GM20000 (cell line): ENCODE measurements around the gene ZNF775.

ENCODE experiments used
- DNase-seq: peaks from one replicate; pipeline ENCODE4 v3.0.0; 2012; ENCODE audit warnings: low spot score
- TF ChIP-seq, protein P1 (sequence below): IDR thresholded peaks from 2 replicates; pipeline ENCODE4 v1.5.1; 2012; ENCODE audit warnings: mild to moderate bottlenecking, control low read depth; ENCODE audit errors: extremely low read depth, missing control alignments

The ZNF775 gene

DNA sequence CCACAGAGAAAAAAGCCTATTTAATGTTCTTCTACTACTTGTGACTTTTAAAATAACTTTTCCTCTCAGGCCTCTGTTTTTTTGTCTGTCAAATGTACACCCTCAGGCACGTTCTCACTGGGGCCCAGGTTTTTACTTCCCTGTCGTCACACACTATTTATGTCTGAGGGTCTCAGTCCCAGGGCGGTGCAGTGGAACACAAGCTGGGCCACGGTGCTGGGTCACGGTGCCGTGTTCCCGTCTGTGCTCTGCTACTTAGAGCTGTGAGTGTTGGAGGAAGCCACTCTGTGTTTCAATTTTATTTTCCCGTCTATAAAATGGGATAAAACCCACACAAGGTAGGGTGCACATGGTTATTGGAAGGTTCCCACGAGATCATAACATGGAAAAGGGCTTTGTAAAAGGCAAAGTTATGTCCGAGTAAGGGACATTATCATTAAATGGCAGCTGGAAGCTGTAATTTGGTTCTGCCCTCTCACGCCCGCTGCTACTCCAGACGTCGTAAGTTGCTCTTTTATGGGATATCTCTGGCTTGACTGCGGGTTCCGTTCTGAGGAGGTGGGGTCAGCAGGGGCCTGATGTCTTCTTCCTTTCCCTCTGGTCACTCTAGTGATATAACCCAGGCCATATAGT lies 25.2 kb downstream of the ZNF775 start:
- TF ChIP-seq, protein P1, sequence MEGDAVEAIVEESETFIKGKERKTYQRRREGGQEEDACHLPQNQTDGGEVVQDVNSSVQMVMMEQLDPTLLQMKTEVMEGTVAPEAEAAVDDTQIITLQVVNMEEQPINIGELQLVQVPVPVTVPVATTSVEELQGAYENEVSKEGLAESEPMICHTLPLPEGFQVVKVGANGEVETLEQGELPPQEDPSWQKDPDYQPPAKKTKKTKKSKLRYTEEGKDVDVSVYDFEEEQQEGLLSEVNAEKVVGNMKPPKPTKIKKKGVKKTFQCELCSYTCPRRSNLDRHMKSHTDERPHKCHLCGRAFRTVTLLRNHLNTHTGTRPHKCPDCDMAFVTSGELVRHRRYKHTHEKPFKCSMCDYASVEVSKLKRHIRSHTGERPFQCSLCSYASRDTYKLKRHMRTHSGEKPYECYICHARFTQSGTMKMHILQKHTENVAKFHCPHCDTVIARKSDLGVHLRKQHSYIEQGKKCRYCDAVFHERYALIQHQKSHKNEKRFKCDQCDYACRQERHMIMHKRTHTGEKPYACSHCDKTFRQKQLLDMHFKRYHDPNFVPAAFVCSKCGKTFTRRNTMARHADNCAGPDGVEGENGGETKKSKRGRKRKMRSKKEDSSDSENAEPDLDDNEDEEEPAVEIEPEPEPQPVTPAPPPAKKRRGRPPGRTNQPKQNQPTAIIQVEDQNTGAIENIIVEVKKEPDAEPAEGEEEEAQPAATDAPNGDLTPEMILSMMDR: no peak
- DNase-seq: no peak

DNA sequence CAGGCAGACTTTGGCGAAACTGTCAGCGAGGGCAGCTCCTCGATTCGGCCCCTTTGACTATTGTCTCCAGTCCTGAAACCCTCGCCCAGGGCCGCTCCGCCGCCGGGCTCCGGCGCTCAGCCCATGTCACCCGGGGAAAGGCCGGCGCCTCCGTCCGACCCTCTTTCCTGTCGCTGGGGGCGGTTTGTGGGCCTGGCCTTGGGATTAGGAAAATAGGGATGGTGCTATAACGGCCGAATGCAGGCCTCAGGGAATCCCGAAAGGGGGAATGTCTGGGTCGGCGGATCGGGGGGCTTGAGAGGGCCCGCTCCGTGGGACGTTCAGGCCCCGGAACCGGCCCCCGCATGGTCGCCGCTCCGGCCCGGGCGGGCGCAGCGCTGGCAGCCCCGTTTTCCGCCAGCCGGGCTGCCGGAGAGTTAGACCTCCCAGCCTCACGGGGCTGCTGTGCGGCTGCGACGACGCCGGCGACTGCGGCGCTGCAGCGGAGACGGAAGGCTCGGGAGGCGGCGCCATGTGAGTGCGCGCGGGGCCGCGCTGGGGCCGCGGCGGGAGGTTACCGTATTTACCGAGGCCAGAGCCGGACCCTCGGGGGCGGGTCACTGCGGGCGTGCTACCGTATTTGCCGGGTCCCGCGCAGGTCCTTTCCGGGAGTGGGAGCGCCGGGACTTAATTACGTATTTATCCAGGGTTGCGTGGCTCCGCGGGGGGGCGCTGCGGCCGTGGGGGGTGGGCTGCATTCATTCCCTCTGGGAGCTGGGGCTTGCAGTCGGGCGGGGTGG lies 25.9 kb downstream of the ZNF775 start:
- TF ChIP-seq, protein P1: peak; percentile 15
- DNase-seq: peak; percentile 94

DNA sequence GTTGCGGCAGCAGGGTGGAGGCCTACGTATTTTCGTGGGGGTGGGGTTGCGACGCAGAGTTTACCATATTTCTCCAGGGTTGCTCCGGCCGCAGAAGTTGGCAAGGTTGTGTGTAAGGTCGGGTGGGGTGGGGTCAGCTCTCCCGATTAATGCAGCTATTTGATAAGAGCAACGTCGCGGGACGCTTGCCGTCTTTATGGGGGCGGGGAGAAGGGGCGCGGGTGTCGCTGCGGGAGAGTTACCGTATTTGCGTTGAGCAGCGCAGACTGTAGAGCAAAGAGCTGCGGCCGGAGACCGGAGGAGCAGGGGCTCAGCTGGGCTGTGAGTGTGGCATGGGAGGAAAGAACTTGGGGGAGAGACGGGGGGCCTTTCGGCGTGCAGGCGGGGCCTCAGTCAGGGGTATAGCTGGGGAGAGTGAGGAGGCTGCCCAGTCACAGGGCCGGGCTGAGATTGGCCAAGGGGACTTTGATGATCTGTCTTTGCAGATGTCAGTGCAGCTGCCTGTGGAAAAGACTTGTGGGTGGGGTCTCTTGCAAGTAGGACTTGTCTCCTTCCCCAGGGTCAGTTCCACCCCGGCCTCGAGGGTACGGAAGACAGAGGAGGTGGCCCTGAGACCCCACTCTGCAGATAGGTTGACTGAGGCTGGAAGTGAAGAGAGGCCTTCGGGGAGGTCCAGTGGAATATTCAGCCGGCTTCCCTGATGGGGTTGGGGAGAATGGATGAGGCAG lies 26.6 kb downstream of the ZNF775 start:
- peak; percentile 71 for DNase-seq
- TF ChIP-seq, protein P1: no peak

DNA sequence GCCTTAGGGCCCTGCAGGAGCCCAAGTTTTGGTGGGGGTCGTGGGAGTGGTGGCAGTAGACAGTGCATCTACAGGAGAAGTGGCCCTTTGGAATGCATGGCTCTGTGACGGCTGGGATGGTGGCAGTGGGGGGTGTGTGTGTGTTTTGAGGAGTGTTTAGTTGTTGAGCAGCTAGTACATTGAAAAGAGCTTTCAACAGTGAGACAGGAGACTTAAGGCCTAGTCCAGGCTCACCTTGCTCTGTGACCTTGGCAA lies 27.1 kb downstream of the ZNF775 start:
- peak; percentile 54 for DNase-seq
- TF ChIP-seq, protein P1: no peak

DNA sequence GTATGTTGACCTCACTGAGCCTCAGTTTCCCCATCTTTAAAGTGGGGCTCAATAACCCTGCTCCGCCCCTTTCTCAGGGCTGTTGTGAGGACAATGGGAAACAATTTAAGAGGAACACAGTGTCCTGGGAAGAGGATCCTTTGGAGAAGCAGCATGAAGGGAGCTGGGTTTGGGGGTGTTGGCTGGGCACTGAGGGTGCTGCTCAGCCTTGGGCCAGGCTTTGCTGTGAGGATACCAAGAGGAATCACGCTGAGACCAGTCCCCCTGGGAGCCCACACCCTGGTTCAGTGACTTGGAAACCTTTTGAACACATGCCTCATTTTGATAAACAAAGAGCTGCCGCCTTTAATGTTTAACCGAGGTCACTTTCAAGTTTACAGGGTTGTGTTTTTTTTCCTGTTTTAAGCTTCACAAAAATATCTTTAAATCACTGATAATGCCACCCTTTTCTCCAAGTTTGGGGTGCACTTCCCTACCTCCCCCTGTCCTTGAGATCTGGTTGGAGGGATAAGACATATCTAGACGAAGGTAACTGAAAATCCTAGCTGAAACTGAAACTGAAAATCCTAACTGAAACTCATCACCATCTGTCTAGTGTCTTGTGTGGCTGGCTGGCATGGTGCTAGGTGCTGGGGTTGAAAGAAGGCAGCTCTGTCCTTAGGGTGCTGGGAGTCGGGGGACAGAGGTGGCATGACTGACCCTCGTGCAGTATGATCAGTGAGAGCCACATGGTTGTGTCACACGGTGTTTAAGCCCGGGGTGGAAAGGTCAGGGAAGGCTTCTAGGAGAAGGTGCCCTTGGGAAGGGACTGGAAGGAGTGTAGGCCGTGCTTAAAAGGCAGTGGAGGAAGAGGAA lies 27.7 kb downstream of the ZNF775 start:
- peak; percentile 76 for DNase-seq
- TF ChIP-seq, protein P1: no peak

DNA sequence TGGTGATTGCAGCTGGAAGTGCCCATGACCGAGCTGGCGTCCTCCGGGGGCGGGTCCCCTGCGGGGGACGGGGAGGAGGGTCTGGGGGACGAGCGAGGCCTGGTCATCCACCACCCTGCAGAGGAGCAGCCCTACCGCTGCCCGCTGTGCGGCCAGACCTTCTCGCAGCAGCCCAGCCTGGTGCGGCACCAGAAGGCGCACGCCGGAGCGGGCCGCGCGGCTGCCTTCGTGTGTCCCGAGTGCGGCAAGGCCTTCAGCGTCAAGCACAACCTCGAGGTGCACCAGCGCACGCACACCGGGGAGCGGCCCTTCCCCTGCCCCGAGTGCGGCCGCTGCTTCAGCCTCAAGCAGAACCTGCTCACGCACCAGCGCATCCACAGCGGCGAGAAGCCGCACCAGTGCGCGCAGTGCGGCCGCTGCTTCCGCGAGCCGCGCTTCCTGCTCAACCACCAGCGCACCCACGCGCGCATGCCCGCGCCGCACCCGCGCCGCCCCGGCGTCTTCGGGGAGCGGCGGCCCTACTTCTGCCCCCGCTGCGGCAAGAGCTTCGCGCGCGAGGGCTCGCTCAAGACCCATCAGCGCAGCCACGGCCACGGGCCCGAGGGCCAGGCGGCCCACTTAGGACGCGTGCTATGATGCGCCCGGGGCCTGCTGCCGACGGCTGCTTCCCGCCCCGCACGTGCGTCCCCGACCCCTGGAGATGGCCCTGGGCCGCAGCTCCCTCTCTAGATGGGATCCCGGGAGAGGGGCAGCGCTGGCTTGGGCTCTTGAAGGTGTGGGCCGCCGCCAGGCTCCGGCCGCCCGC lies 28.7 kb downstream of the ZNF775 start:
- TF ChIP-seq, protein P1: no peak
- no peak for DNase-seq
